Adrenal gland (tissue), 12 donors: Measurements from ENCODE around the gene ZCCHC8. TPM values are rescaled to one million over a fixed set of nuclear protein-coding genes. Genes with fewer than 3 reads are reported as not detected.

Source experiments
- DNase-seq, 7 donors: peaks; one replicate each; pipeline ENCODE4 v3.0.0-alpha.2; 2019 to 2020
- H3K27ac ChIP-seq, 5 donors: fragments of 200-600 bp; sonication (generic) in 4 of 5; 1 replicate in 3 of 5; 2 replicates in 2 of 5; pipeline versions ENCODE4 v1.5.1 to v1.8.0; 2016 to 2020; ENCODE audit warnings: mild to moderate bottlenecking in 1 of 5
- H3K27me3 ChIP-seq: fragments of 200-600 bp; 2 replicates; pipeline ENCODE4 v1.8.0; 2021
- H3K36me3 ChIP-seq, 2 donors: fragments of 200-600 bp; replicated peaks in 1 of 2; 1 replicate in 1 of 2; 2 replicates in 1 of 2; pipeline versions ENCODE4 v1.5.1 to v1.8.0; 2018 to 2022
- H3K4me1 ChIP-seq, 2 donors: fragments of 200-600 bp; replicated peaks in 1 of 2; 1 replicate in 1 of 2; 2 replicates in 1 of 2; pipeline versions ENCODE4 v1.5.1 to v1.8.0; 2018 to 2021
- H3K4me3 ChIP-seq, 4 donors: fragments of 200-600 bp; sonication (generic) in 3 of 4; one replicate each; pipeline ENCODE4 v1.5.1; 2016 to 2018
- H3K9me3 ChIP-seq, 3 donors: fragments of 200-600 bp; sonication (generic) in 1 of 3; replicated peaks in 1 of 3; 1 replicate in 2 of 3; 2 replicates in 1 of 3; pipeline versions ENCODE4 v1.5.1 to v1.8.0; 2016 to 2021
- POLR2A ChIP-seq, 2 donors: fragments of 450-650 bp; IDR thresholded peaks; one replicate each; pipeline ENCODE4 v1.6.1; 2017; ENCODE audit warnings: antibody characterized with exemption in 2 of 2, mild to moderate bottlenecking in 2 of 2, moderate library complexity in 1 of 2
- WGBS, 4 donors: extraction: QIAGEN DNeasy Blood & Tissue Kit in 2 of 4; methylation state at CpG; one replicate each; pipeline versions ENCODE4 v1.1.5 to v1.1.7; 2013 to 2017; 5-methylcytosine and 5-hydroxymethylcytosine counted together
- intact Hi-C, 2 donors: fragments of 100-400 bp; cut with DNase I; formaldehyde crosslinking; loops; one replicate each; pipeline versions ENCODE4 v1.14.1 to v1.15.0; 2022 to 2023
- polyA plus RNA-seq, 3 donors: library from polyadenylated mRNA; stranded (reverse); fragments of 200-250 nt in 2 of 3; fragments of 350-450 nt in 1 of 3; fragmentation: Illumina TruSeq in 1 of 3; extraction: RNeasy Lipid Tissue Mini Kit (QIAGEN cat#74804) in 1 of 3; gene quantifications; one replicate each; pipeline ENCODE4 v1.2.3, GENCODE V29; 2013 to 2014
- total RNA-seq, 9 donors: library from RNA; depleted of rRNA in 4 of 9; stranded (reverse); fragments of >200 nt in 4 of 9; fragments of 120-200 nt in 1 of 9; fragmentation: NEBNext Ultra II Directional in 1 of 9; extraction: Animal tissue kit (Norgen Biotek cat#: 25700) in 1 of 9; gene quantifications; one replicate each; pipeline versions ENCODE4 v1.1.0 to v1.2.4, GENCODE V29; 2013 to 2023
- TF ChIP-seq, protein P1 (sequence below), 6 experiments: fragments of 450-650 bp in 4 of 6; fragments of 200-600 bp in 2 of 6; sonication (generic) in 1 of 6; IDR thresholded peaks; 1 replicate in 5 of 6; 2 replicates in 1 of 6; pipeline versions ENCODE4 v1.5.1 to v1.8.0; 2016 to 2021; ENCODE audit warnings: antibody characterized with exemption in 6 of 6, mild to moderate bottlenecking in 2 of 6, moderate library complexity in 1 of 6
- donor health status: healthy with polysubstance abuse.
- donor health status: Bipolar disorder and iron deficiency.
- donor health status: DM: yes; HTN: yes; CAD: no.
- donor health status: DM: no; HTN: no; CAD: no.
- donor health status: DM: no; HTN: no; CAD: no.
- donor health status: DM: yes; HTN: yes; CAD: no.

The ZCCHC8 gene
- total and polyA plus RNA-seq, 12 donors = 10.7 to 55.3 (median 19.3) TPM

DNA sequence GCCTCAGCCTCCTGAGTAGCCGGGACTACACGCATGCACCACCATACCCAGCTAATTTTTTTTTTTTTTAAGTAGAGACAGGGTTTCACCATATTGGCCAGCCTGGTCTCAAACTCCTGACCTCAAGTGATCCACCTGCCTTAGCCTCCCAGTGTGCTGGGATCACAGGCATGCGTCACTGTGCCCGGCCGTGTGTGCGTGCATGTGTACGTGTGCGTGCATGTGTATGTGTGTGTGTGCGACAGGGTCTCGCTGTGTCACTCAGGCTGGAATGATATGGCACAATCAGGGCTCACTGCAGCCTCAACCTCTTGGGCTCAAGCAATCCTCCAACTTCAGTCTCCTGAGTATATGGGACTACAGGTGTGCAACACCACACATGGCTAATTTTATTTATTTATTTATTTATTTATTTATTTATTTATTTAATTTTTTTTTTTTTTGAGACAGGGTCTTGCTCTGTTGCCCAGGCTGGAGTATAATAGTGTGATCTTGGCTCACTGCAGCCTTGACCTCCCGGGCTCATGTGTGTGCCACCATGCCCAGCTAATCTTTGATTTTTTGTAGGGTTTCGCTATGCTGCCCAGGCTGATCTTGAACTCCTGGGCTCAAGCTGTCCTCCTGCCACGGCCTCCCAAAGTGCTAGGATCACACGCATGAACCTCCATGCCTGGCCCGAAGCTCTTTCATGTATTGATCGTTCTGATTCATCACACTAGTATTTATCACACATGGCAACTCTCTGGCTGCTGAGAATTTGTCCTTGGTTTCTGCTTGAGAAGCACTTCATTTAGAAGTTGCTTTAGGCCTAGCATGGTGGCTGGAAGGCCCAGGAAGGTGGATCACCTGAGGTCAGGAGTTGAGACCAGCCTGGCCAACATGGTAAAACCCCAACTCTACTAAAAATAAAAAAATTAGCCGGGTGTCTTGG, 42.4 kb downstream of the ZCCHC8 start:
- Histone ChIP-seq H3K4me3 (no peak overlapping the region), H3K4me1 (peaks cover 0 to 6% of the 10 kb centered on the region in 2 donors), H3K27me3 (no peaks in the 10 kb centered on the region), H3K9me3 (no peaks in the 10 kb centered on the region), H3K27ac (peak overlapping the region in 1 of 5 donors; percentile 34), H3K36me3 (no peaks in the 10 kb centered on the region)
- peak in 6 of 7 donors; percentile 28 to 63 (median 52) for DNase-seq
- intact Hi-C loops = no loop called here
- 80 to 86% (median 84%) methylated on average over 17 of the region's 17 CpGs for WGBS, 4 donors
- TF ChIP-seq POLR2A (IDR thresholded peaks at IDR 0.05) = no peak
- TF ChIP-seq, protein P1, sequence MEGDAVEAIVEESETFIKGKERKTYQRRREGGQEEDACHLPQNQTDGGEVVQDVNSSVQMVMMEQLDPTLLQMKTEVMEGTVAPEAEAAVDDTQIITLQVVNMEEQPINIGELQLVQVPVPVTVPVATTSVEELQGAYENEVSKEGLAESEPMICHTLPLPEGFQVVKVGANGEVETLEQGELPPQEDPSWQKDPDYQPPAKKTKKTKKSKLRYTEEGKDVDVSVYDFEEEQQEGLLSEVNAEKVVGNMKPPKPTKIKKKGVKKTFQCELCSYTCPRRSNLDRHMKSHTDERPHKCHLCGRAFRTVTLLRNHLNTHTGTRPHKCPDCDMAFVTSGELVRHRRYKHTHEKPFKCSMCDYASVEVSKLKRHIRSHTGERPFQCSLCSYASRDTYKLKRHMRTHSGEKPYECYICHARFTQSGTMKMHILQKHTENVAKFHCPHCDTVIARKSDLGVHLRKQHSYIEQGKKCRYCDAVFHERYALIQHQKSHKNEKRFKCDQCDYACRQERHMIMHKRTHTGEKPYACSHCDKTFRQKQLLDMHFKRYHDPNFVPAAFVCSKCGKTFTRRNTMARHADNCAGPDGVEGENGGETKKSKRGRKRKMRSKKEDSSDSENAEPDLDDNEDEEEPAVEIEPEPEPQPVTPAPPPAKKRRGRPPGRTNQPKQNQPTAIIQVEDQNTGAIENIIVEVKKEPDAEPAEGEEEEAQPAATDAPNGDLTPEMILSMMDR (IDR thresholded peaks at IDR 0.05) = no peak

- H3K9me3 ChIP-seq = no peaks in the 10 kb centered on the region
- no peak overlapping the region for H3K4me3 ChIP-seq
- H3K36me3 ChIP-seq = no peaks in the 10 kb centered on the region
- H3K27me3 ChIP-seq = no peaks in the 10 kb centered on the region
- no peak overlapping the region for H3K27ac ChIP-seq
- intact Hi-C loops = no loop called here
- H3K4me1 ChIP-seq = peaks cover 0 to 6% of the 10 kb centered on the region in 2 donors
- DNase-seq = no peak
- WGBS, 4 donors = 71 to 94% (median 80%) methylated on average over 2 of the region's 2 CpGs
- TF ChIP-seq, protein P1 (IDR thresholded peaks at IDR 0.05) = no peak
- TF ChIP-seq POLR2A (IDR thresholded peaks at IDR 0.05) = no peak
Measured at GRCh38 chr12:122457627-122458026, 43.1 kb downstream of the ZCCHC8 start.

DNA sequence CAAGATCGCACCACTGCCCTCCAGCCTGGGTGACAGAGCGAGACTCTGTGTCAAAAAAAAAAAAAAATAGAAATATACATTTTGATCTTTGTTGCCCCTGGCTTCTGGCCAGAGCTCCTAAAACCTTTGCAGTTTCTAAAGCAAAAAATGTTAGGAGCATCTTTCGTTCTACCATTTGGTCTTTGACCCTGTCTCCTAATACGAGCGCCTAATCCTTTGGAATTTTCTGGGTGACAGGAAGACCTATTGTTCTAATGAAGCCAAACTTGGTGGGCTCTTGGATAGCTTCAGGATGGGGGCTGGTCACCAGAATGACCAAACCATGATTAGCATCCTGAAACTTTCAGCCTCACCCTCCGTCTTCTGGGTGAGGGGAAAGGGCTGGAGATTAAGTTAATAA, 46.0 kb downstream of the ZCCHC8 start:
- Histone ChIP-seq H3K4me1 (peaks cover 0 to 6% of the 10 kb centered on the region in 2 donors), H3K27me3 (no peaks in the 10 kb centered on the region), H3K36me3 (no peaks in the 10 kb centered on the region), H3K9me3 (no peaks in the 10 kb centered on the region), H3K27ac (no peak overlapping the region), H3K4me3 (no peak overlapping the region)
- intact Hi-C loops = no loop called here
- DNase-seq = no peak
- no peak for TF ChIP-seq POLR2A (IDR thresholded peaks at IDR 0.05)
- TF ChIP-seq, protein P1 (IDR thresholded peaks at IDR 0.05) = no peak
- 56 to 76% (median 72%) methylated on average over 6 of the region's 6 CpGs for WGBS, 4 donors

DNA sequence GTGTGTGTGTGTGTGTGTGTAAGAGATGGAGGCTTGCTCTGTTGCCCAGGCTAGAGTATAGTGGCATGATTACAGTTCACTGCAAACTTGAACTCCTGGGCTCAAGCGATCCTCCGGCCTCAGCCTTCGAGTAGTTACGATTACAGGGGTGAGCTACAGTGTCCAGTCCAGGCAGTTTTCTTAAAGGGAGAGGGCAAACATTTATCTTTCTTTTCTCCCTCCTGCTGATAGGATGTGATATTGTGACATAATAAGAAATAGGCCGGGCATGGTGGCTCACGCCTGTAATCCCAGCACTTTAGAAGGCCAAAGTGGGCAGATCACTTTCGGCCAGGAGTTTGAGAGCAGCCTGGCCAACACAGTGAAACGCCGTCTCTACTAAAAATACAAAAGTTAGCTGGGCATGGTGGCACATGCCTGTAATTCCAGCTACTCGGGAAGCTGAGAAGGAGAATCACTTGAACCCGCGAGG, 46.4 kb downstream of the ZCCHC8 start:
- 87 to 94% (median 92%) methylated on average over 9 to 12 of the region's 12 CpGs for WGBS, 4 donors
- no peak for DNase-seq
- Histone ChIP-seq H3K4me1 (peaks cover 0 to 6% of the 10 kb centered on the region in 2 donors), H3K27ac (no peak overlapping the region), H3K4me3 (no peak overlapping the region), H3K9me3 (no peaks in the 10 kb centered on the region), H3K27me3 (no peaks in the 10 kb centered on the region), H3K36me3 (no peaks in the 10 kb centered on the region)
- intact Hi-C loops = no loop called here
- TF ChIP-seq, protein P1 (IDR thresholded peaks at IDR 0.05) = no peak
- no peak for TF ChIP-seq POLR2A (IDR thresholded peaks at IDR 0.05)
